K562 (cell line): ENCODE data around the gene TMSB10. TPM values are rescaled to one million over a fixed set of nuclear protein-coding genes. Genes with fewer than 3 reads are reported as not detected.

Source experiments
- BRD9 ChIP-seq: fragments of 450-650 bp; IDR thresholded peaks from 2 replicates; pipeline ENCODE4 v1.6.1; 2018; ENCODE audit warnings: low read depth; ENCODE audit not compliant: partially characterized antibody
- CCAR2 ChIP-seq: fragments of 200-400 bp; formaldehyde crosslinking; IDR thresholded peaks from 2 replicates; pipeline ENCODE4 v1.6.1; 2017; ENCODE audit warnings: mild to moderate bottlenecking, low read depth, low read length
- CEBPB ChIP-seq: fragments of 450-650 bp; IDR thresholded peaks from 2 replicates; pipeline ENCODE4 v1.6.1; 2016; ENCODE audit warnings: missing genetic modification characterization, missing compliant biosample characterization
- HDAC1 ChIP-seq, 2 experiments: fragments of 450-650 bp; IDR thresholded peaks; 2 replicates each; pipeline ENCODE4 v1.6.1; 2016 to 2017; ENCODE audit warnings: inconsistent platforms in 1 of 2, mild to moderate bottlenecking in 1 of 2, moderate library complexity in 1 of 2
- NR2C1 ChIP-seq, 2 experiments: fragments of 450-650 bp; IDR thresholded peaks; 2 replicates each; pipeline ENCODE4 v1.6.1; 2017; ENCODE audit warnings: mild to moderate bottlenecking in 2 of 2, antibody characterized with exemption in 1 of 2, inconsistent platforms in 1 of 2, missing compliant biosample characterization in 1 of 2, missing genetic modification characterization in 1 of 2
- RAD51 ChIP-seq: fragments of 450-650 bp; IDR thresholded peaks from 2 replicates; pipeline ENCODE4 v1.7.1; 2016; ENCODE audit warnings: low read depth, mild to moderate bottlenecking, borderline replicate concordance
- RBBP5 ChIP-seq: fragments of 200-600 bp; sonication (generic); IDR thresholded peaks from 2 replicates; pipeline ENCODE4 v1.6.1; 2012; ENCODE audit warnings: borderline replicate concordance, mild to moderate bottlenecking, low read length, control low read depth, inconsistent platforms; ENCODE audit not compliant: insufficient read depth, poor library complexity, severe bottlenecking
- RBFOX2 ChIP-seq: fragments of 200-400 bp; formaldehyde crosslinking; IDR thresholded peaks from 2 replicates; pipeline ENCODE4 v1.6.1; 2017; ENCODE audit warnings: low read depth, mild to moderate bottlenecking, low read length, moderate library complexity
- RBM17 ChIP-seq: fragments of 200-400 bp; formaldehyde crosslinking; IDR thresholded peaks from 2 replicates; pipeline ENCODE4 v1.6.1; 2017; ENCODE audit warnings: low read depth, mild to moderate bottlenecking, low read length, borderline replicate concordance
- SMAD1 ChIP-seq: fragments of 150-350 bp; IDR thresholded peaks from 2 replicates; pipeline ENCODE4 v1.6.1; 2014; ENCODE audit warnings: low read length, low read depth; ENCODE audit not compliant: partially characterized antibody
- SOX6 ChIP-seq: fragments of 450-650 bp; IDR thresholded peaks from 2 replicates; pipeline ENCODE4 v1.6.1; 2014; ENCODE audit warnings: mild to moderate bottlenecking
- TRIM24 ChIP-seq, 2 experiments: fragments of 450-650 bp; IDR thresholded peaks; 2 replicates each; pipeline ENCODE4 v1.6.1; 2016
- ZNF696 ChIP-seq: fragments of 250-450 bp; sonication (Bioruptor Pico); conservative IDR thresholded peaks from 2 replicates; pipeline ENCODE4 v1.4.0; 2020; ENCODE audit warnings: mild to moderate bottlenecking, moderate library complexity
- polyA plus RNA-seq, 8 experiments: library from polyadenylated mRNA; depleted of rRNA in 4 of 8; stranded (reverse) in 5 of 8; unstranded in 3 of 8; fragments of >200 nt; fragmentation: Nextera tagmentation in 2 of 8; fragmentation: Illumina TruSeq in 1 of 8; extraction: Ambion mirVana in 2 of 8; extraction: Trizol in 1 of 8; gene quantifications; 2 replicates each; pipeline versions ENCODE4 v1.2.1 to v1.2.3, GENCODE V29; 2011 to 2014; ENCODE audit warnings: inconsistent platforms in 1 of 8, missing spikeins in 1 of 8
- total RNA-seq, 7 experiments: library from RNA; depleted of rRNA in 6 of 7; stranded (reverse); fragments of >200 nt in 6 of 7; fragmentation: Illumina TruSeq in 2 of 7; extraction: Trizol in 2 of 7; gene quantifications; 2 replicates each; pipeline versions ENCODE4 v1.2.1 to v1.2.3, GENCODE V29; 2011 to 2021; ENCODE audit warnings: low replicate concordance in 1 of 7
- TF ChIP-seq, protein P1 (sequence below), 2 experiments: fragments of 450-650 bp in 1 of 2; sonication (generic) in 1 of 2; formaldehyde crosslinking; conservative IDR thresholded peaks; 2 replicates each; pipeline versions ENCODE4 v1.4.0 to v1.8.1; 2020 to 2022; ENCODE audit warnings: mild to moderate bottlenecking in 1 of 2, missing genetic modification reagents in 1 of 2
- TF ChIP-seq, protein P2 (sequence below): sonication (generic); formaldehyde crosslinking; IDR thresholded peaks from 2 replicates; pipeline ENCODE4 v1.8.0; 2022; ENCODE audit warnings: missing genetic modification reagents, mild to moderate bottlenecking, borderline replicate concordance
- TF ChIP-seq, protein P3 (sequence below): fragments of 250-450 bp; sonication (Bioruptor Pico); IDR thresholded peaks from 2 replicates; pipeline ENCODE4 v1.4.0; 2020; ENCODE audit warnings: mild to moderate bottlenecking, moderate library complexity

Gene TMSB10
- total and polyA plus RNA-seq, 9 of the 15 experiments (the other 6 are each of a cell fraction or from before 2014, with no cell fraction given) = 382 to 2,226 (median 959) TPM

DNA sequence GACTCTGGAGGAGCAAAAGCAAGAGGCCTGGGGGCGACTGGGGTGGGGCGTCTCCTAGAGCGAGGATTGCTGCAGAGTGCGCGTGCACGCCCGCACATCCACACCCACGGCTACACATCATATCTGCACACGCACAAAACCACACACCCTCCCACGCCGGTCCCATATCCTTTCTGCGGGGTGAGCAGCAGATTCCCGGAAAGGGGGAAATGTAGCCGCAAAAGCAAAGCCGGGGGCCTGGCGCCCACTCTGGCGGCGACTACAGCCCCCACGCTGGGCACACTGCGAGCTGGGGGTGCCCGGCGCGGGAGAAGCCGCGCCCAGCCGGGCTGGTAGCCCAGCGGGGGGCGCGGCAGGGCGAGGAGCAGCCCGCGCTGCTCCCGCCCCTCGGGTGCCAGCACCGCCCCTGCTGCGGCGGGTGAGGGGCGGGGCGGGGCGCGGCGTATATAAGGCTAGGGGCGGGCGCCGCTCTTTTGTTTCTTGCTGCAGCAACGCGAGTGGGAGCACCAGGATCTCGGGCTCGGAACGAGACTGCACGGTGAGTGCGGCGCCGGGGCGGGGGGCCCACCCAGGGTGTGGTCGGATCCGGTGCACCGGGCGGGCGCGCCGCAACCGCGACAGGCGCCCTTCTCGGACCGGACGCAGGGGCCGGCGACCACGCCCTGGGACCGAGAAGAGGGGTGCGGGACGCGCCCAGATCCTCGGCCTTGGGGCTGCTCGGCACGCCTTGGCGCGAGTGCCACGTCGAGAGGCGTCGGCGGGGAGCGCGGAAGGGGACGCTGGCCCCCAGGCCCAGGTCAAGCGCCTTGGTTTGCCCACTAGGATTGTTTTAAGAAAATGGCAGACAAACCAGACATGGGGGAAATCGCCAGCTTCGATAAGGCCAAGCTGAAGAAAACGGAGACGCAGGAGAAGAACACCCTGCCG lies at the start of gene TMSB10 (continued):
- TF ChIP-seq CEBPB (no peak), NR2C1 (IDR thresholded peaks at IDR 0.05) (no peak), NR2C1 (tag; IDR thresholded peaks at IDR 0.05) (no peak), SMAD1 (peak; percentile 75), RBM17 (no peak), RBBP5 (peak; percentile 63), ZNF696 (CRISPR knock-in tag) (no peak), RBFOX2 (peak; percentile 94), BRD9 (no peak), RAD51 (no peak), HDAC1 (IDR thresholded peaks at IDR 0.05) (peak in 1 of 2 experiments; percentile 61; a peak in 2 of 4 replicates), CCAR2 (no peak), TRIM24 (IDR thresholded peaks at IDR 0.05) (no peak), SOX6 (0 out of 2 replicates have a peak, but pooled peaks have one; percentile 41)
- TF ChIP-seq, protein P1, sequence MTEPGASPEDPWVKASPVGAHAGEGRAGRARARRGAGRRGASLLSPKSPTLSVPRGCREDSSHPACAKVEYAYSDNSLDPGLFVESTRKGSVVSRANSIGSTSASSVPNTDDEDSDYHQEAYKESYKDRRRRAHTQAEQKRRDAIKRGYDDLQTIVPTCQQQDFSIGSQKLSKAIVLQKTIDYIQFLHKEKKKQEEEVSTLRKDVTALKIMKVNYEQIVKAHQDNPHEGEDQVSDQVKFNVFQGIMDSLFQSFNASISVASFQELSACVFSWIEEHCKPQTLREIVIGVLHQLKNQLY (CRISPR knock-in tag; conservative IDR thresholded peaks at IDR 0.05) = no peak
- TF ChIP-seq, protein P2, sequence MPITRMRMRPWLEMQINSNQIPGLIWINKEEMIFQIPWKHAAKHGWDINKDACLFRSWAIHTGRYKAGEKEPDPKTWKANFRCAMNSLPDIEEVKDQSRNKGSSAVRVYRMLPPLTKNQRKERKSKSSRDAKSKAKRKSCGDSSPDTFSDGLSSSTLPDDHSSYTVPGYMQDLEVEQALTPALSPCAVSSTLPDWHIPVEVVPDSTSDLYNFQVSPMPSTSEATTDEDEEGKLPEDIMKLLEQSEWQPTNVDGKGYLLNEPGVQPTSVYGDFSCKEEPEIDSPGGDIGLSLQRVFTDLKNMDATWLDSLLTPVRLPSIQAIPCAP = no peak
- TF ChIP-seq, protein P3, sequence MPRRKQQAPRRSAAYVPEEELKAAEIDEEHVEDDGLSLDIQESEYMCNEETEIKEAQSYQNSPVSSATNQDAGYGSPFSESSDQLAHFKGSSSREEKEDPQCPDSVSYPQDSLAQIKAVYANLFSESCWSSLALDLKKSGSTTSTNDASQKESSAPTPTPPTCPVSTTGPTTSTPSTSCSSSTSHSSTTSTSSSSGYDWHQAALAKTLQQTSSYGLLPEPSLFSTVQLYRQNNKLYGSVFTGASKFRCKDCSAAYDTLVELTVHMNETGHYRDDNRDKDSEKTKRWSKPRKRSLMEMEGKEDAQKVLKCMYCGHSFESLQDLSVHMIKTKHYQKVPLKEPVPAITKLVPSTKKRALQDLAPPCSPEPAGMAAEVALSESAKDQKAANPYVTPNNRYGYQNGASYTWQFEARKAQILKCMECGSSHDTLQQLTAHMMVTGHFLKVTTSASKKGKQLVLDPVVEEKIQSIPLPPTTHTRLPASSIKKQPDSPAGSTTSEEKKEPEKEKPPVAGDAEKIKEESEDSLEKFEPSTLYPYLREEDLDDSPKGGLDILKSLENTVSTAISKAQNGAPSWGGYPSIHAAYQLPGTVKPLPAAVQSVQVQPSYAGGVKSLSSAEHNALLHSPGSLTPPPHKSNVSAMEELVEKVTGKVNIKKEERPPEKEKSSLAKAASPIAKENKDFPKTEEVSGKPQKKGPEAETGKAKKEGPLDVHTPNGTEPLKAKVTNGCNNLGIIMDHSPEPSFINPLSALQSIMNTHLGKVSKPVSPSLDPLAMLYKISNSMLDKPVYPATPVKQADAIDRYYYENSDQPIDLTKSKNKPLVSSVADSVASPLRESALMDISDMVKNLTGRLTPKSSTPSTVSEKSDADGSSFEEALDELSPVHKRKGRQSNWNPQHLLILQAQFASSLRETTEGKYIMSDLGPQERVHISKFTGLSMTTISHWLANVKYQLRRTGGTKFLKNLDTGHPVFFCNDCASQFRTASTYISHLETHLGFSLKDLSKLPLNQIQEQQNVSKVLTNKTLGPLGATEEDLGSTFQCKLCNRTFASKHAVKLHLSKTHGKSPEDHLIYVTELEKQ (CRISPR knock-in tag) = no peak
